Hindlimb muscle (tissue), 1 donor: ENCODE results near the gene CERK. TPM values are rescaled to one million over a fixed set of nuclear protein-coding genes. Genes with fewer than 3 reads are reported as not detected.
"Not testable (repeated sequence)": the region's sequence is repeated elsewhere in the genome, so short reads cannot be mapped to it uniquely, and the experiment has no call there.

ENCODE experiments used
- DNase-seq: peaks from one replicate; pipeline ENCODE4 v3.0.0-alpha.2; 2013
- polyA plus RNA-seq: library from polyadenylated mRNA; unstranded; fragments of 120-200 nt; gene quantifications from one replicate; pipeline ENCODE4 v1.2.1, GENCODE V29; 2013; ENCODE audit not compliant: insufficient read length

CERK gene
- polyA plus RNA-seq, 1 donor = 20.5 TPM

GRCh38 chr22:46640293-46641055 lies 97.6 kb downstream of the CERK start:
- DNase-seq = no peak

GRCh38 chr22:46639843-46640242 lies 98.2 kb downstream of the CERK start:
- DNase-seq = no peak

- no peak for DNase-seq
Measured at GRCh38 chr22:46638601-46639431, 99.2 kb downstream of the CERK start.

- DNase-seq = no peak
Measured at GRCh38 chr22:46637711-46638600, 100.1 kb downstream of the CERK start.

GRCh38 chr22:46636221-46637002 lies 101.6 kb downstream of the CERK start:
- DNase-seq = no peak

GRCh38 chr22:46635756-46636155 lies 102.3 kb downstream of the CERK start:
- DNase-seq = no peak

- DNase-seq = not testable (repeated sequence)
Measured at GRCh38 chr22:46634973-46635685, 102.9 kb downstream of the CERK start.

Other genes with a start within 250 kb of the CERK start
- 7.6 TPM for gene CELSR1, start 200.6 kb downstream of the CERK start, polyA plus RNA-seq
- gene GRAMD4, start 117.9 kb downstream of the CERK start, polyA plus RNA-seq = 14.3 TPM
- gene TBC1D22A, start 24.4 kb upstream of the CERK start, polyA plus RNA-seq = 19.0 TPM